DOHH2 (cell line): Measurements from ENCODE around the gene PSMD11.

Source experiments
- CTCF ChIP-seq: fragments of 200-600 bp; sonication (generic); IDR thresholded peaks from one replicate; pipeline ENCODE4 v1.5.1; 2014; ENCODE audit warnings: antibody characterized with exemption, mild to moderate bottlenecking, low read depth, low read length; ENCODE audit not compliant: poor library complexity, severe bottlenecking
- EZH2phosphoT487 ChIP-seq: fragments of 200-600 bp; sonication (generic); IDR thresholded peaks from 2 replicates; pipeline ENCODE4 v1.6.1; 2017; ENCODE audit warnings: borderline replicate concordance, mild to moderate bottlenecking, antibody characterized with exemption, low read length, moderate library complexity, mixed read lengths

GRCh38 chr17:32520104-32520701 lies 75.9 kb downstream of the PSMD11 start:
- TF ChIP-seq CTCF, result no peak
- TF ChIP-seq EZH2phosphoT487, result no peak
